ENCODE data around the gene MCFD2.

DNA sequence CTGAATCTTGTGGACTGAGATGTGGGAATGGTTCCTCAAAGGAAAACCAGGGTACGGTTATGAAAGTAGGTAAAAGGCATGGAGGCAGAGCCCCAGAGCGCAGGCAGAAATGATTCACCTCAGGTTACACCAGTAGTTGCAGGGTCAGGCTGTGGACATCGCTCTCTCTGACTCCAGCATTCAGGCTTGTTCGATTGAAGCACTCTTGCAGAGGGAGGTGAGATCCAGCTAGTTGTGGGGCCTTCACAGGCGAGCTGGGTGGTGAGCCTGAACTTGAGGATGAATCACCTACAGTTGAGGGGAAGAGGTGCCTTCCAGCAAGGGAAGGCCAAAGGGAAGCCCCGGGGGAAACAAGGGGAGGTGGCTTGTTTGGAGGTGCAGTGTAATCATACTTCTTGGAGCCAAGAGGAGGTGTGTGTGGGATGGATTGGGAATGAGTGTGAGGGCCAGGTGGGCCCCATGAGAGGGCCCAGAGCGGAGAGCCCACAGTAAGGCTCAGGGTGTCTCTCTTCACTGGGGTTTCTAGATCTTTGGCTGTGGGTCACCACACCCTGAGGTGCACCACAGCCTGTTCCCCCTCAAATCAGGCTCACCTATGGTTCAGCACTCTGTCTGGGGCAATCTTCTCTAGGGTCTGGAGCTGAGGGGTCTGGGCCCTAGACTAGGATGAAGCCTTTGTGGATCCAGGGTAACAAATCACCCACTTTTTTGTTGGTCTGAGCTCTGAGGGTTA lies 48.5 kb upstream of the MCFD2 start:
- TF ChIP-seq POLR2A (IDR thresholded peaks at IDR 0.05), result no peak
- TF ChIP-seq, protein P1, sequence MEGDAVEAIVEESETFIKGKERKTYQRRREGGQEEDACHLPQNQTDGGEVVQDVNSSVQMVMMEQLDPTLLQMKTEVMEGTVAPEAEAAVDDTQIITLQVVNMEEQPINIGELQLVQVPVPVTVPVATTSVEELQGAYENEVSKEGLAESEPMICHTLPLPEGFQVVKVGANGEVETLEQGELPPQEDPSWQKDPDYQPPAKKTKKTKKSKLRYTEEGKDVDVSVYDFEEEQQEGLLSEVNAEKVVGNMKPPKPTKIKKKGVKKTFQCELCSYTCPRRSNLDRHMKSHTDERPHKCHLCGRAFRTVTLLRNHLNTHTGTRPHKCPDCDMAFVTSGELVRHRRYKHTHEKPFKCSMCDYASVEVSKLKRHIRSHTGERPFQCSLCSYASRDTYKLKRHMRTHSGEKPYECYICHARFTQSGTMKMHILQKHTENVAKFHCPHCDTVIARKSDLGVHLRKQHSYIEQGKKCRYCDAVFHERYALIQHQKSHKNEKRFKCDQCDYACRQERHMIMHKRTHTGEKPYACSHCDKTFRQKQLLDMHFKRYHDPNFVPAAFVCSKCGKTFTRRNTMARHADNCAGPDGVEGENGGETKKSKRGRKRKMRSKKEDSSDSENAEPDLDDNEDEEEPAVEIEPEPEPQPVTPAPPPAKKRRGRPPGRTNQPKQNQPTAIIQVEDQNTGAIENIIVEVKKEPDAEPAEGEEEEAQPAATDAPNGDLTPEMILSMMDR (IDR thresholded peaks at IDR 0.05), result no peak
